ENCODE data around the gene ZNRF2.

Gene ZNRF2

DNA sequence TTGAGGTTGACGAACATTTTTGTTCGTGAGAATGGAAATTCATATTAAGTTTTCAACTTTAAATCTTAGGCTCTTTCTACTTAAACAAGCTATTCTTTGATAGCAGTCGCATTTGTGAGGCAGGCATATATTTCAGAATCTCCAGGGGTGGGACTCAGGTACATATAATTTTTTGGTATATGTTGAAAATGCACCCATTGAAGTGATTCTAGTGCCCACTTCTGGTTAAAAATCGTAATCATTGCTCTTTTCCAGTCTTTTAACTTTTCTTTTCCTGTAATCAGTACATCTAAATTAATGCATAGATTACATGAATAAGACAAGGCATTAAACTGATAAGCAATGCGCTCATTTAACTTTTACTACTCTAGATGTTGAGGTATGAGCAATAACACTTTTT is 67.8 kb downstream of the ZNRF2 start:
- TF ChIP-seq CTCF (IDR thresholded peaks at IDR 0.05; ENCODE audit: insufficient read depth, low read depth, low read length, missing control alignments), result peak; percentile 25
- peak; percentile 20 for DNase-seq (ENCODE audit: low read depth)
- H3K4me3 ChIP-seq (ENCODE audit: low read depth, low read length), result no peak overlapping the region

DNA sequence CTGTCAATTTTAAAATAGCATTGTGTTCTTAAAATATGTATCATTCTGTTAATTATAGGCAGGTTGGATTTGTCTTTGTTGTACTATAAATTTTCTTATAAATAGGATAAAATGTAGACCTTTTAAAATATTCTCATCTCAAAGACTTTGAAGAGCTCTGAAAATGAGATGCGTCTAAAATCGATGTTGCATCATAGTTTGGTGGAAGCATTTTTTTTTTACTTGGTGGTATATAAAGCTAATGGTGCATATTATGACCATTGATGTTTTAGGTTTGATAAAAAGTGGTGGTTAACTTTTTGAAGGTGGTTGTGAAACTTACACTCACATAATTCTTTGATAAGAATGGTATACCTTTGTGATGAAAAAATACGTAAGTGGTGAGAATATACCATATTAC is 69.1 kb downstream of the ZNRF2 start:
- no peak for DNase-seq (ENCODE audit: low read depth)
- no peak overlapping the region for H3K4me3 ChIP-seq (ENCODE audit: low read depth, low read length)
- no peak for TF ChIP-seq CTCF (IDR thresholded peaks at IDR 0.05; ENCODE audit: insufficient read depth, low read depth, low read length, missing control alignments)

DNA sequence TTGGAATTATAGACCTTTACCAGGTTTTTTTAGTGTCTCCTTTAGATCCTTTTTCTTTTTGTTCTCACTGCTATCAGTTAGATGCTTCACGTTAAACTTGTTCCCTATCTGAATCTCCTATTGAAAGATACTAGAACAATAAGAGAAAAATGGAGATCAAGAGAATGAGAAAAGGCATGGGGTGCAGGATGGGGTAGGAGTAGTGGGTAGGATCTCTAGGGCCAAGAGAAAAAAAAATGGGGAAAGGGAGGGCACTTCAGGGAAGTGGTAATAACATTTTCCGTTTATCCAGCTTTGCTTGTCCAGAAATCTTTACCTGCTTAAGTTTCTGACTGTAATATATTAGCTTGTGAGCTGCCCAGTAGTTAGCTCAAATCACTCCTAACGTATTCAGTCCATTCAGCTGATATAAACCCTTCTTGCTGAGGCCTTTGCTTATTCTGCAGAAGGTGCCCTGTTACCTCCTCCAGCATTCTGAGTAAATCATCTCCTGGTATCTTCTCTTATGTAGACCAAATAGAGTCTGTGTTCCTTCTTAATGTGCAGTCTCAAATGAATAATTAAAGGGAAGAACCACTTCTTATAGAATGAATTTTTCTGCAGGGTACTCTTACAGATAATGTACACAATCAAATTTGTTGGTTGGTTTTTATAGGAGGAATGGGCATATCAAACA is 69.7 kb downstream of the ZNRF2 start:
- no peak for DNase-seq (ENCODE audit: low read depth)
- H3K4me3 ChIP-seq (ENCODE audit: low read depth, low read length), result no peak overlapping the region
- TF ChIP-seq CTCF (IDR thresholded peaks at IDR 0.05; ENCODE audit: insufficient read depth, low read depth, low read length, missing control alignments), result no peak

GRCh38 chr7:30354791-30355190 is 70.4 kb downstream of the ZNRF2 start:
- no peak for TF ChIP-seq CTCF (IDR thresholded peaks at IDR 0.05; ENCODE audit: insufficient read depth, low read depth, low read length, missing control alignments)
- H3K4me3 ChIP-seq (ENCODE audit: low read depth, low read length), result no peak overlapping the region
- DNase-seq (ENCODE audit: low read depth), result no peak

DNA sequence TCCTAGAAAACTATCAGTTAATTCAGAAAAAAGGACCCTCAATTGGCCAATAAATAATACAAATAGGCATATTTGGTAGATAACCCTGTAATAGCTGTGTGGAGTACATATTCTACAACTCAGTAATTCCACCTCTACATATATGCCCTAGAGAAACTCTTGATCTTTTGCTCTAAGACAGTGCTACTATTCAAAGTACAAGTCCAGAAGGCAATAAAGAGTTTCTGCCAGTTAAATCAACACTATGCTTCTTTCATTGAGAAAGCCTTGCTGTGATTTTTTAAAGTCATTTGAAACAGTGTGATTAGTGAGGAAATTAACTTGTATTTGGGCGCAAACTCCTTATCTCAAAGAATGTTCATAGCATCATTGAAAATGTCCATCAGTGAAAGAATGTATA is 75.6 kb downstream of the ZNRF2 start:
- TF ChIP-seq CTCF (IDR thresholded peaks at IDR 0.05; ENCODE audit: insufficient read depth, low read depth, low read length, missing control alignments), result no peak
- H3K4me3 ChIP-seq (ENCODE audit: low read depth, low read length), result no peak overlapping the region
- DNase-seq (ENCODE audit: low read depth), result no peak

DNA sequence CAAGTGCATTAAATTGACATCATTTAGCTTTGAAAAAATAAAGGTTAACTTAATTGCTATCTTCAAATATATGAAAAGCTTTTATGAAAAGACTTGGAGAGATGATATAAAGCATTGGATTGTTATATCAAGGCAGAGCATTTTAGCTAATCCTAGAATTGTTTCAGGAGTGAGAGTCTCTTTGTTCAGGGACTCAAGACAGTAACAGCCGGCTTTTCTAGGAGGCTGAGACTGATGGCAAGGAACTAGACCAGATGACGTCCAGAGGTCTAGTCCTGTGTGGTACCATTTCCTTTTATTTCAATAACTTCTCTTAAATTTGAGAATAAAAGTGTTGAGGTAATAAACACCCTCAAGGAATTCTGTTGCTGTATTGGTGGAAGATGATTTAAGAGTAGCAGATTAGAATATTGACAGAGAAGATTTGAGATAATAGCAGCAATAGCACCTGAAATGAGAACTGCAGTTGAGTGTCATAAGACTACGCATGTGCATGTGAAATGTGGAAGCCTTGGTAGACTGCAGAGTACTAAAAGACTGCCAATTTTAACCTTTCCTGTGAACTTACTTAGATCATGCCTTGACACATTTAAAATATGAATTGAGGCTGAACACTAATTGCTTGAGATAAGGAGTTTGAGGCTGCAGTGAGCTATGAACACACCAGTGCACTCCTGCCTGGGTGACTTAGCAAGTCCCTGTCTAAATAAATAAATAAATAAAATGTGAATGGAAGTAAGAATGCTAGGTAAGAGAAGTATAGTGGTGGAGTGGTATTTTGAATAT is 79.6 kb downstream of the ZNRF2 start:
- H3K4me3 ChIP-seq (ENCODE audit: low read depth, low read length), result no peak overlapping the region
- TF ChIP-seq CTCF (IDR thresholded peaks at IDR 0.05; ENCODE audit: insufficient read depth, low read depth, low read length, missing control alignments), result no peak
- peak; percentile 9 for DNase-seq (ENCODE audit: low read depth)

Measured in GM12865 (cell line).